DMS 273 treated with DMSO at 0.1 percent for 48 hours (cell line): Measurements from ENCODE around the gene YIPF4.
A peak's percentile ranks its signal among the peaks of the same experiment; 100 is the strongest.
"Not testable (repeated sequence)": the region's sequence is repeated elsewhere in the genome, so short reads cannot be mapped to it uniquely, and the experiment has no call there.

ENCODE experiments used
- DNase-seq: peaks from one replicate; lab custom pipeline; 2025; lab: John Stamatoyannopoulos, UW

The YIPF4 gene

GRCh38 chr2:32277674-32278477, at the start of gene YIPF4:
Gene YIPF4 (plus strand): TSS chr2:32277904. CDS start chr2:32278156, 252 bp downstream.
- DNase-seq: peak; percentile 88

GRCh38 chr2:32228181-32228580, 49.5 kb upstream of the YIPF4 start:
- DNase-seq: no peak

GRCh38 chr2:32229635-32230034, 48.1 kb upstream of the YIPF4 start:
- DNase-seq: peak; percentile 84

GRCh38 chr2:32231959-32232358, 45.7 kb upstream of the YIPF4 start:
- no peak for DNase-seq

GRCh38 chr2:32235315-32235714, 42.4 kb upstream of the YIPF4 start:
- no peak for DNase-seq

GRCh38 chr2:32237488-32237887, 40.2 kb upstream of the YIPF4 start:
- no peak for DNase-seq

- no peak for DNase-seq
Measured at GRCh38 chr2:32237996-32238395, 39.7 kb upstream of the YIPF4 start.

- DNase-seq: no peak
Measured at GRCh38 chr2:32242331-32242730, 35.4 kb upstream of the YIPF4 start.

- DNase-seq: no peak
Measured at GRCh38 chr2:32246911-32247310, 30.8 kb upstream of the YIPF4 start.

- DNase-seq: no peak
Measured at GRCh38 chr2:32248299-32248698, 29.4 kb upstream of the YIPF4 start.

- no peak for DNase-seq
Measured at GRCh38 chr2:32249731-32250236, 27.9 kb upstream of the YIPF4 start.

- DNase-seq: no peak
Measured at GRCh38 chr2:32250290-32250689, 27.4 kb upstream of the YIPF4 start.

- DNase-seq: no peak
Measured at GRCh38 chr2:32258242-32258641, 19.5 kb upstream of the YIPF4 start.

- DNase-seq: no peak
Measured at GRCh38 chr2:32260376-32260775, 17.3 kb upstream of the YIPF4 start.

GRCh38 chr2:32262105-32262504, 15.6 kb upstream of the YIPF4 start:
- DNase-seq: no peak

GRCh38 chr2:32264422-32265105, 13.1 kb upstream of the YIPF4 start, which contains the start of gene NLRC4:
Gene NLRC4 (minus strand): TSS chr2:32264886. CDS start chr2:32256775, 8,111 bp downstream.
- DNase-seq: no peak

GRCh38 chr2:32271063-32271462, 6.6 kb upstream of the YIPF4 start:
- DNase-seq: no peak

- no peak for DNase-seq
Measured at GRCh38 chr2:32272279-32272678, 5.4 kb upstream of the YIPF4 start.

- no peak for DNase-seq
Measured at GRCh38 chr2:32274289-32274688, 3.4 kb upstream of the YIPF4 start.

GRCh38 chr2:32275790-32276189, 1.9 kb upstream of the YIPF4 start:
- DNase-seq: not testable (repeated sequence)

- no peak for DNase-seq
Measured at GRCh38 chr2:32277363-32277673, 386 bp upstream of the YIPF4 start.

GRCh38 chr2:32278478-32278853, 762 bp downstream of the YIPF4 start:
- no peak for DNase-seq

- DNase-seq: no peak
Measured at GRCh38 chr2:32284321-32284720, 6.6 kb downstream of the YIPF4 start.
